ENCODE results near the gene PDSS1. TPM values are rescaled to one million over a fixed set of nuclear protein-coding genes. Genes with fewer than 3 reads are reported as not detected.

The PDSS1 gene
- total and polyA plus RNA-seq, 9 of the 15 experiments (the other 6 are each of a cell fraction or from before 2014, with no cell fraction given): 11.0 to 59.5 (median 45.3) TPM

DNA sequence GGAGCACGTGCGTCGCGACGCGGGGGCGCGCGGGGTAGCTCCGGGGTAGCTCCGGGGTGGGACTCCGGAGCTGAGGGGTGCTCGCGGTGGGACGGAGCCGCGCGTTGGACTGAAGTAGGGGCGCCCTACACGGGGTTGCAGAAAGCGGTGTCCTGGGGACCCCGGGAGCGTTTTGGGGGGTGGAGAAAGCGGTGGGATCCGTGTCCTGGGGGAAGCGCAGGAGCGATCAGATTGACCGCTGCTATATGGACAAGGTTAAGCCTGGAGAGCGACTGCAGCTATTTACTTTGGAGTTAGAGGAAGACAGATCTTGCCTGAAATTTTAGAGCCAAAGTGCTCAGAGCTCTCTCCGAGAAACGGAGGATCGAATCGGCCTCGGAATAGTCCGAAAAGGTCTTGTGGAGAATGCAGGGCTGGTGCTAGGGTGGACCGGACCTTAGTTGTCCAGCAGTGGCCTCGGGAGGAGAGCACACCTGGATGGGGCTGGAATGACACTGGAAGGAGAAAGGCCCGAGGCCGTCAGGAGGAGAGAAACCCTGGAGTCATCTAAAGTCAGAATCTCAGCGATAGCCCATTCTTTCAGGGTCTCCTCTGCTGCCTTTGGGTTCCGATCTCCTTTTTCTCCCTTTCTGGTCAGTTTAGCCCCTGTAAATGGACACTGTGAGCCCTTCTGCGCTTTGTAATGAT, 564 bp downstream of the PDSS1 start (continued):
- TF ChIP-seq, protein P1, sequence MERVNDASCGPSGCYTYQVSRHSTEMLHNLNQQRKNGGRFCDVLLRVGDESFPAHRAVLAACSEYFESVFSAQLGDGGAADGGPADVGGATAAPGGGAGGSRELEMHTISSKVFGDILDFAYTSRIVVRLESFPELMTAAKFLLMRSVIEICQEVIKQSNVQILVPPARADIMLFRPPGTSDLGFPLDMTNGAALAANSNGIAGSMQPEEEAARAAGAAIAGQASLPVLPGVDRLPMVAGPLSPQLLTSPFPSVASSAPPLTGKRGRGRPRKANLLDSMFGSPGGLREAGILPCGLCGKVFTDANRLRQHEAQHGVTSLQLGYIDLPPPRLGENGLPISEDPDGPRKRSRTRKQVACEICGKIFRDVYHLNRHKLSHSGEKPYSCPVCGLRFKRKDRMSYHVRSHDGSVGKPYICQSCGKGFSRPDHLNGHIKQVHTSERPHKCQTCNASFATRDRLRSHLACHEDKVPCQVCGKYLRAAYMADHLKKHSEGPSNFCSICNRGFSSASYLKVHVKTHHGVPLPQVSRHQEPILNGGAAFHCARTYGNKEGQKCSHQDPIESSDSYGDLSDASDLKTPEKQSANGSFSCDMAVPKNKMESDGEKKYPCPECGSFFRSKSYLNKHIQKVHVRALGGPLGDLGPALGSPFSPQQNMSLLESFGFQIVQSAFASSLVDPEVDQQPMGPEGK (CRISPR knock-in tag; IDR thresholded peaks at IDR 0.05; ENCODE audit: borderline replicate concordance): no peak
- TF ChIP-seq FOXK2 (conservative IDR thresholded peaks at IDR 0.05 in 1 of 2, IDR thresholded peaks at IDR 0.05 in 1 of 2; ENCODE audit: low read depth in 2 of 2) (no peak), FOXA3 (CRISPR knock-in tag; conservative IDR thresholded peaks at IDR 0.05 in 1 of 2, IDR thresholded peaks at IDR 0.05 in 1 of 2) (no peak), ZFPM2 (CRISPR knock-in tag; IDR thresholded peaks at IDR 0.05) (no peak), NBN (IDR thresholded peaks at IDR 0.05; ENCODE audit: low read depth) (no peak), ZC3H11A (IDR thresholded peaks at IDR 0.05; ENCODE audit: low read depth, low read length) (no peak), ZNF197 (CRISPR knock-in tag; IDR thresholded peaks at IDR 0.05; ENCODE audit: low read depth) (no peak), JUND (IDR thresholded peaks at IDR 0.05; ENCODE audit: borderline replicate concordance, low read depth, low read length) (no peak), JUND (tag; IDR thresholded peaks at IDR 0.05; ENCODE audit: borderline replicate concordance, low read depth, low read length) (no peak), ZNF76 (CRISPR knock-in tag; IDR thresholded peaks at IDR 0.05; ENCODE audit: borderline replicate concordance) (no peak), ZBTB7A (IDR thresholded peaks at IDR 0.05; ENCODE audit: borderline replicate concordance, control insufficient read depth, low read depth, low read length) (peak; percentile 56; the same call in 1 of the 2 replicates), RBM22 (IDR thresholded peaks at IDR 0.05; ENCODE audit: low read depth, low read length, poor library complexity, severe bottlenecking) (no peak)
- TF ChIP-seq, protein P2, sequence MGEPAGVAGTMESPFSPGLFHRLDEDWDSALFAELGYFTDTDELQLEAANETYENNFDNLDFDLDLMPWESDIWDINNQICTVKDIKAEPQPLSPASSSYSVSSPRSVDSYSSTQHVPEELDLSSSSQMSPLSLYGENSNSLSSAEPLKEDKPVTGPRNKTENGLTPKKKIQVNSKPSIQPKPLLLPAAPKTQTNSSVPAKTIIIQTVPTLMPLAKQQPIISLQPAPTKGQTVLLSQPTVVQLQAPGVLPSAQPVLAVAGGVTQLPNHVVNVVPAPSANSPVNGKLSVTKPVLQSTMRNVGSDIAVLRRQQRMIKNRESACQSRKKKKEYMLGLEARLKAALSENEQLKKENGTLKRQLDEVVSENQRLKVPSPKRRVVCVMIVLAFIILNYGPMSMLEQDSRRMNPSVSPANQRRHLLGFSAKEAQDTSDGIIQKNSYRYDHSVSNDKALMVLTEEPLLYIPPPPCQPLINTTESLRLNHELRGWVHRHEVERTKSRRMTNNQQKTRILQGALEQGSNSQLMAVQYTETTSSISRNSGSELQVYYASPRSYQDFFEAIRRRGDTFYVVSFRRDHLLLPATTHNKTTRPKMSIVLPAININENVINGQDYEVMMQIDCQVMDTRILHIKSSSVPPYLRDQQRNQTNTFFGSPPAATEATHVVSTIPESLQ (CRISPR knock-in tag; IDR thresholded peaks at IDR 0.05): no peak
- TF ChIP-seq, protein P3, sequence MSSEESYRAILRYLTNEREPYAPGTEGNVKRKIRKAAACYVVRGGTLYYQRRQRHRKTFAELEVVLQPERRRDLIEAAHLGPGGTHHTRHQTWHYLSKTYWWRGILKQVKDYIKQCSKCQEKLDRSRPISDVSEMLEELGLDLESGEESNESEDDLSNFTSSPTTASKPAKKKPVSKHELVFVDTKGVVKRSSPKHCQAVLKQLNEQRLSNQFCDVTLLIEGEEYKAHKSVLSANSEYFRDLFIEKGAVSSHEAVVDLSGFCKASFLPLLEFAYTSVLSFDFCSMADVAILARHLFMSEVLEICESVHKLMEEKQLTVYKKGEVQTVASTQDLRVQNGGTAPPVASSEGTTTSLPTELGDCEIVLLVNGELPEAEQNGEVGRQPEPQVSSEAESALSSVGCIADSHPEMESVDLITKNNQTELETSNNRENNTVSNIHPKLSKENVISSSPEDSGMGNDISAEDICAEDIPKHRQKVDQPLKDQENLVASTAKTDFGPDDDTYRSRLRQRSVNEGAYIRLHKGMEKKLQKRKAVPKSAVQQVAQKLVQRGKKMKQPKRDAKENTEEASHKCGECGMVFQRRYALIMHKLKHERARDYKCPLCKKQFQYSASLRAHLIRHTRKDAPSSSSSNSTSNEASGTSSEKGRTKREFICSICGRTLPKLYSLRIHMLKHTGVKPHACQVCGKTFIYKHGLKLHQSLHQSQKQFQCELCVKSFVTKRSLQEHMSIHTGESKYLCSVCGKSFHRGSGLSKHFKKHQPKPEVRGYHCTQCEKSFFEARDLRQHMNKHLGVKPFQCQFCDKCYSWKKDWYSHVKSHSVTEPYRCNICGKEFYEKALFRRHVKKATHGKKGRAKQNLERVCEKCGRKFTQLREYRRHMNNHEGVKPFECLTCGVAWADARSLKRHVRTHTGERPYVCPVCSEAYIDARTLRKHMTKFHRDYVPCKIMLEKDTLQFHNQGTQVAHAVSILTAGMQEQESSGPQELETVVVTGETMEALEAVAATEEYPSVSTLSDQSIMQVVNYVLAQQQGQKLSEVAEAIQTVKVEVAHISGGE (CRISPR knock-in tag; IDR thresholded peaks at IDR 0.05): no peak
- TF ChIP-seq, protein P4, sequence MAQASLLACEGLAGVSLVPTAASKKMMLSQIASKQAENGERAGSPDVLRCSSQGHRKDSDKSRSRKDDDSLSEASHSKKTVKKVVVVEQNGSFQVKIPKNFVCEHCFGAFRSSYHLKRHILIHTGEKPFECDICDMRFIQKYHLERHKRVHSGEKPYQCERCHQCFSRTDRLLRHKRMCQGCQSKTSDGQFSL (CRISPR knock-in tag; IDR thresholded peaks at IDR 0.05): no peak
- TF ChIP-seq, protein P4 (tag; IDR thresholded peaks at IDR 0.05): no peak

Data from K562 (cell line).